SK-N-SH treated with all-trans-retinoic acid at 6 μM for 48 hours (cell line): ENCODE results near the gene PLXDC2.

Experiments used
- ARNTL ChIP-seq: fragments of 450-650 bp; formaldehyde crosslinking; IDR thresholded peaks from 2 replicates; pipeline ENCODE4 v1.5.0; 2020; ENCODE audit warnings: low read depth, mild to moderate bottlenecking, moderate library complexity, borderline replicate concordance
- OSR1 ChIP-seq: fragments of 250-450 bp; sonication (Bioruptor Pico); IDR thresholded peaks from 2 replicates; pipeline ENCODE4 v1.8.0; 2022; ENCODE audit warnings: moderate library complexity, mild to moderate bottlenecking, inconsistent platforms
- TOX ChIP-seq: fragments of 250-450 bp; sonication (Bioruptor Pico); IDR thresholded peaks from 2 replicates; pipeline ENCODE4 v1.8.0; 2021; ENCODE audit warnings: mild to moderate bottlenecking, moderate library complexity, borderline replicate concordance
- ZNF70 ChIP-seq: fragments of 450-650 bp; formaldehyde crosslinking; IDR thresholded peaks from 2 replicates; pipeline ENCODE4 v1.5.0; 2020; ENCODE audit warnings: mild to moderate bottlenecking, moderate library complexity
- TF ChIP-seq, protein P1 (sequence below): fragments of 250-450 bp; sonication (Bioruptor Pico); IDR thresholded peaks from 2 replicates; pipeline ENCODE4 v1.5.1; 2020; ENCODE audit warnings: low read depth, mild to moderate bottlenecking, moderate library complexity

DNA sequence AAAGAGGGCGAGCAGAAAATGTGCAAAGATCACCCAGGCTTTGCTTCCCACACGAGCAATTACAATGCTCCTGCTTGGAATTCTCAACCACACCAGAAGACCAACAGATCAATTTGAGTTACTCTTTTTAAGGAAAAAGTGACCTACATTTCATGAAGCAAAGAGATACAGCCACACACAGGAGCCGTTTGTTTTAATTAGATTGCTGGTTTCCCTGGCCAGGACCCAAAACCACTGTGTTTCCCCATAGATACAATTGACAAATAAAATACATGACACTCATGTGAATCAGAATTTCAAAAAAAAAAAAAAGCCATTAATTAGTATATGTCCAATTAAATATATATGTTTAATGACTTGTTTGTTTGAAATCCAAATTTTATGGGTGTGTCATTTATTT, 458.3 kb downstream of the PLXDC2 start:
- TF ChIP-seq, protein P1, sequence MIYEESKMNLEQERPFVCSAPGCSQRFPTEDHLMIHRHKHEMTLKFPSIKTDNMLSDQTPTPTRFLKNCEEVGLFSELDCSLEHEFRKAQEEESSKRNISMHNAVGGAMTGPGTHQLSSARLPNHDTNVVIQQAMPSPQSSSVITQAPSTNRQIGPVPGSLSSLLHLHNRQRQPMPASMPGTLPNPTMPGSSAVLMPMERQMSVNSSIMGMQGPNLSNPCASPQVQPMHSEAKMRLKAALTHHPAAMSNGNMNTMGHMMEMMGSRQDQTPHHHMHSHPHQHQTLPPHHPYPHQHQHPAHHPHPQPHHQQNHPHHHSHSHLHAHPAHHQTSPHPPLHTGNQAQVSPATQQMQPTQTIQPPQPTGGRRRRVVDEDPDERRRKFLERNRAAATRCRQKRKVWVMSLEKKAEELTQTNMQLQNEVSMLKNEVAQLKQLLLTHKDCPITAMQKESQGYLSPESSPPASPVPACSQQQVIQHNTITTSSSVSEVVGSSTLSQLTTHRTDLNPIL (CRISPR knock-in tag): no peak
- TF ChIP-seq OSR1 (no peak), ZNF70 (CRISPR knock-in tag) (no peak), TOX (CRISPR knock-in tag) (no peak), ARNTL (CRISPR knock-in tag) (no peak)
